Erythroblast (primary cell): Measurements from ENCODE around the gene MAPK14.

Experiments
- GATA1 ChIP-seq: IDR thresholded peaks from 2 replicates; pipeline ENCODE4 v1.6.1; 2011; ENCODE audit warnings: low read depth, mild to moderate bottlenecking, control low read depth, low read length, moderate library complexity
- POLR2A ChIP-seq: IDR thresholded peaks from 2 replicates; pipeline ENCODE4 v1.6.1; 2011; ENCODE audit warnings: mild to moderate bottlenecking, low read length

- TF ChIP-seq POLR2A (no peak), GATA1 (no peak)
Observed at GRCh38 chr6:36133148-36133547, 105.5 kb downstream of the MAPK14 start.
